ENCODE measurements around the gene NCBP3. TPM values are rescaled to one million over a fixed set of nuclear protein-coding genes. Genes with fewer than 3 reads are reported as not detected.
A peak's percentile ranks its signal among the peaks of the same experiment; 100 is the strongest.

NCBP3 gene
- total and polyA plus RNA-seq, 2 of the 4 experiments (the other 2 are of a cell fraction): 10.8 to 13.5 TPM

GRCh38 chr17:3802461-3803307 lies 43.4 kb downstream of the NCBP3 start (continued):
- TF ChIP-seq MXI1 (IDR thresholded peaks at IDR 0.05; ENCODE audit: borderline replicate concordance, low read depth, low read length): peak; percentile 73; the same call in 1 of the 2 replicates
- TF ChIP-seq BHLHE40 (IDR thresholded peaks at IDR 0.05; ENCODE audit: low read depth, low read length): peak; percentile 76
- TF ChIP-seq CHD1 (IDR thresholded peaks at IDR 0.05; ENCODE audit: low read depth, low read length): no peak

DNA sequence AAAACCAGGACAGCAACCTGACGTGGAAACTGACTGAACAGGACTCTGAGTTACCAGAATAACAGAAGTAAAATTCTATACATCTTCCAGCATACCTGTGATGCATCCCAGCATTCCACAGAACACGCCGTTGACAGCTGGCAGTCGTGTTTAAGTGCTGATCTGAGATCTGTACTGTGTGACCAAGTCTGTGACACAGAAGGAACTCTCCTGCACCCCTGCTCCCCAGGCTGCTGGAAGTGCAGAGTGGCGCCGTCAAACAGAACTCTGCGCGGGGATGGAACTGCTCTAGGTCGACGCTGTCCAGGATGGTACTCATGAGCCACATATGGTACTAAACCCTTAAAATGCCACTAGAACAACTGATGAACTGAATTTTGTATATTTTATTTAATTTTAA lies 44.3 kb downstream of the NCBP3 start:
- peak overlapping the region; percentile 28 for H3K14ac ChIP-seq (replicated peaks; ENCODE audit: low read depth, low read length)
- H3K27me3 ChIP-seq (ENCODE audit: control insufficient read depth, insufficient read depth, low read length): no peaks in the 10 kb centered on the region
- H2AFZ ChIP-seq (replicated peaks; ENCODE audit: low read length, poor library complexity): no peak overlapping the region
- H2BK5ac ChIP-seq (ENCODE audit: low read depth, low read length, poor library complexity, severe bottlenecking): peak overlapping the region; percentile 91
- H3K18ac ChIP-seq (ENCODE audit: low read depth, low read length): 0 out of 2 replicates have a peak overlapping the region, but pooled peaks have one; percentile 22
- H3K4ac ChIP-seq (ENCODE audit: low read depth, low read length): peak overlapping the region; percentile 72
- peaks cover 25% of the 10 kb centered on the region for H3K4me1 ChIP-seq (ENCODE audit: control insufficient read depth, insufficient read depth, low read length)
- BruUV-seq (replicated peaks): no TSS peak
- no peaks in the 10 kb centered on the region for H3K9me3 ChIP-seq (ENCODE audit: control insufficient read depth, insufficient read depth, low read length)
- H2BK15ac ChIP-seq (ENCODE audit: low read depth, low read length): peak overlapping the region; percentile 87; the same call in 2 of the 3 replicates
- peak overlapping the region in 1 of 2 experiments; percentile 21; a peak in 1 of 4 replicates for H4K8ac ChIP-seq (ENCODE audit: low read depth in 2 of 2, low read length in 2 of 2)
- no peak overlapping the region for H3K4me2 ChIP-seq (ENCODE audit: low read depth, low read length)
- DNase-seq (no peak), ATAC-seq (ENCODE audit: low read depth) (no peak)
- H3K4me3 ChIP-seq (ENCODE audit: insufficient read depth, low read depth, low read length): no peak overlapping the region
- H3K56ac ChIP-seq (ENCODE audit: extremely low read depth, insufficient read depth, low read length): no peak overlapping the region
- peaks cover 5% of the 10 kb centered on the region; the same call in 1 of the 2 replicates for H3K36me3 ChIP-seq (ENCODE audit: control insufficient read depth, insufficient read depth, low read length)
- ChIA-PET POLR2A (ENCODE audit: unreplicated experiment) (no interaction called here), CTCF (no interaction called here)
- peak overlapping the region; percentile 14; the same call in 1 of the 2 replicates for H2BK120ac ChIP-seq (ENCODE audit: low read depth, low read length)
- intact Hi-C loops (cut with micrococcal nuclease): loop anchor here (2.0 kb wide), 1 partner anchor 63 kb away; no protein-coding TSS in a partner anchor
- H3K9me1 ChIP-seq (ENCODE audit: insufficient read depth, low read length): peaks cover 23% of the 10 kb centered on the region
- TF ChIP-seq RAD21 (IDR thresholded peaks at IDR 0.05; ENCODE audit: low read length): no peak
- no peak for TF ChIP-seq MAZ (IDR thresholded peaks at IDR 0.05; ENCODE audit: borderline replicate concordance, low read depth, low read length)
- TF ChIP-seq MXI1 (IDR thresholded peaks at IDR 0.05; ENCODE audit: borderline replicate concordance, low read depth, low read length): no peak
- no peak for TF ChIP-seq BHLHE40 (IDR thresholded peaks at IDR 0.05; ENCODE audit: low read depth, low read length)
- TF ChIP-seq NFE2L2 (IDR thresholded peaks at IDR 0.05; ENCODE audit: low read depth, low read length): no peak
- no peak for TF ChIP-seq USF2 (IDR thresholded peaks at IDR 0.05; ENCODE audit: low read depth, low read length)
- no peak for TF ChIP-seq RCOR1 (IDR thresholded peaks at IDR 0.05; ENCODE audit: insufficient replicate concordance, low read length)
- H2AK9ac ChIP-seq (replicated peaks; ENCODE audit: low read depth, low read length, poor library complexity): peak overlapping the region; percentile 65
- peaks cover 0 to 17% of the 10 kb centered on the region in 2 experiments; a peak in 2 of 4 replicates for H3K79me1 ChIP-seq (ENCODE audit: low read depth in 1 of 2, low read length in 2 of 2)
- peaks cover 18% of the 10 kb centered on the region for H4K20me1 ChIP-seq (ENCODE audit: insufficient read depth, low read length)
- dilution Hi-C loops (cut with HindIII; ENCODE audit: low sequenced_read_pairs, unreplicated experiment): no loop called here
- no peak overlapping the region for H3K27ac ChIP-seq (ENCODE audit: insufficient read depth, low read length)
- H2AK5ac ChIP-seq (ENCODE audit: low read depth, low read length): peak overlapping the region; percentile 86; the same call in 1 of the 2 replicates
- H4K91ac ChIP-seq (ENCODE audit: insufficient read depth, low read depth, low read length): no peak overlapping the region
- H3K9ac ChIP-seq (ENCODE audit: low read depth, low read length): no peak overlapping the region
- peak overlapping the region; percentile 1; the same call in 1 of the 2 replicates for H3K23ac ChIP-seq (ENCODE audit: low read depth, low read length)
- H4K5ac ChIP-seq (ENCODE audit: low read depth, low read length): no peak overlapping the region
- in situ Hi-C loops (cut with MboI; ENCODE audit: low sequenced_read_pairs): loop anchor here (25.0 kb wide), 1 partner anchor 764 kb away; no protein-coding TSS in a partner anchor
- peak overlapping the region; percentile 37; the same call in 1 of the 2 replicates for H2BK20ac ChIP-seq (ENCODE audit: low read depth, low read length)
- WGBS, 2 experiments (ENCODE audit: extremely low coverage in 2 of 2, insufficient read length in 1 of 2): 83% methylated on average over 3 of the region's 10 CpGs; no CpG with 5 or more reads in 1 of the 2 experiments

All from IMR-90 (cell line).